HG02943 (cell line): Measurements from ENCODE around the gene RAB1B.
"Not testable (repeated sequence)": the region's sequence is repeated elsewhere in the genome, so short reads cannot be mapped to it uniquely, and the experiment has no call there.

Source experiments
- ATAC-seq: cut with Tn5 transposase; IDR thresholded peaks from one replicate; pipeline ENCODE4 v1.9.1; 2021; ENCODE audit warnings: mild to moderate bottlenecking, low read depth, moderate library complexity; ENCODE audit not compliant: unreplicated experiment

RAB1B gene

DNA sequence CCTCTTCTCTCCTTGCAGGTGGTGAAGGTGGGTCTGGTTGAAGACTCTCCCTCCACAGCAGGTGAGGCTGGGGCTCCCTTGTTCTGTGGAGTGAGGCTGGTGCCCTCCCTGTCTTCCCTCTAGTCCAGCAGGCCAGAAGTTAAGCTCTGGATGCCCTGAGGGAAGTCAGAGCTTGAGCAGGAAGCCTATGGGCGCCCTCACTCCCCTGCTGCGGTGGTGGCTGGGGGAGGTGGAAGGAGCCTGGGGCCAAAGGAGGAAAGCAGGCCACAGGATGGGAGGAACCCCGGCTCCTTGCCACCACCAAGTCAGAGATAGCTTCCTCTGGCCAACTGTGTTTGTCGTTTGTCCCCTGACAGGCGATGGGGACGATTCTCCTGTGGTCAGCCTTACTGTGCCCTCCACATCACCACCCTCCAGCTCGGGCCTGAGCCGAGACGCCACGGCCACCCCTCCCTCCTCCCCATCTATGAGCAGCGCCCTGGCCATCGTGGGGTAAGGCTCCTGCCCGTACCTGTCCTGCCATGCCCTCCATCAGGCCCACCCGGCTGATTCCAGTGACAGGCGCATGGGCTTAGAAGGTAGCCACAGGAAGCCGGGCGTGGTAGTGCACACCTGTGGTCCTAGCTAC is 29.5 kb upstream of the RAB1B start:
- no peak for ATAC-seq

DNA sequence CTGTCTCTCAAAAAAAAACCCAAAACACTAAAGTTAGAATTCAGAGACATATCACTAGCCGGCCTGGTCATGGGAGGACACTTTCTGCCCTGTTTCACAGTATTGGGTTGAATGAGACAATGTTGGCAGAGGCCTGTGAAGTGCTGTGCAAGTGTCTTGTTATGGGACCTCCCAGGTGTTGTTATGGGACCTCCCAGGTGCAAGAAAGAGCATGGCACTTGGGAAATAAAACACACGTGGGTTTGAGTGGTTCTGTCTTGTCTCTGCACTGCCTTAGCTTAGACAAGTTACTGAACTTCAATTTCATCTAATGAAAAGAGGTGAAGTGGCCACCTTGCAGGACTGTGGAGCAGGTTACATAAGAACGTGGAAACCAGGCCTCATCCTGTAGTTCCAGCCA is 28.9 kb upstream of the RAB1B start:
- no peak for ATAC-seq

DNA sequence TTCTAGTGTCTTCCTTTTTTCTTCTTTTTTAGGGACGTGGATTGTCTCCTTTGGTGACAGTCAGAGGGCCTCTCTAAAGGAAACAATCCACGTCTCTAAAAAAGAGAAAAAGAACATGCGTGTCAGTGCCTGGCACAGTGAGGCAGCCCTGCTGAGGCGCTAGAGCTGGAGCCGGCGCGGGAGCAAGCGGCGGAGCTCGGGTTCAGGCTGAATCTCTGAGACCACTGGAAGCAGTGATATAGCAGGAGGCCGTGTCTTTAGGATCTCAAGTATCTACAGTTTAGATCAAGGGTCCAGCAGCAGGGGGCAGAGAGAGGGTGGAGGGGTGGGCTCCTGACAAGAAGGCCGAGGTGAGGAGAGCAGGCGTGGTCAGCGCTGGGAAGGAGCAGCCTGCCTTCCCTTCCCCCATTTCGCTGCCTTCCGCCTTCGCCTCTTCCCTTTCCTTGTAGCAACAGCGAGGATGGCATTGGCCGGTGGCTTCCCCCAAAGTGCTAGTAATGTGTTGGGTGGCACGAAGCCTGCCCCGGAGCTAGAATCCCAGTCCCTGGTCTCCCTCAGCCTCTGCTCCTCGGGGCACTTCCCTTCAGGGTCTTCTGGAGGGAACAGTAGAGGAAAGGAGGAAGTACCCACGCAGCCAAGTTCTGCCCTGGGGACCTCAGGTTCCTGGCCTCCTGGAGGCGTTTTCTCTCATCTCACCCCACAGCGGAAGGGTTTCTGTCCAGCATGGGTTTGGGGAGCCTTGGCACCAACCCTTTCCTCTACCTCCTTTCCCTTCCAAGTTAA is 28.2 kb upstream of the RAB1B start:
- no peak for ATAC-seq

DNA sequence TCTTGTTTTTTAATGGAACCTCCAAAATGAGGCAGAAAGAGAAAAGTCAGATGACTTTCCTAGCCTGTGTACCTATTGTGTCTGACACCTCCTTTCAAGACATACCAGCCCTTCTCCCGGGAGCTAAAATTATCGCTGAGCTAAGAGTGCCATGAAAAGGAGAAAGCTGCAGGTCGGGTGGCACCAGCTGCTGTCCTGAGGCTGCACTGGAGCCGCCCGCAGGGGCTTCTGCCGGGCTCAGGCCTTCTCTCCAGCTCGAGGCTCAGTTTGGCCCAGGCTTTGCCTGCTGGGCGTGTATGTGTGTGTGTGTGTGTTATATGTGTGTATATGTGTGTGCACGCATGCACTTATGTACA is 27.7 kb upstream of the RAB1B start:
- ATAC-seq: no peak

DNA sequence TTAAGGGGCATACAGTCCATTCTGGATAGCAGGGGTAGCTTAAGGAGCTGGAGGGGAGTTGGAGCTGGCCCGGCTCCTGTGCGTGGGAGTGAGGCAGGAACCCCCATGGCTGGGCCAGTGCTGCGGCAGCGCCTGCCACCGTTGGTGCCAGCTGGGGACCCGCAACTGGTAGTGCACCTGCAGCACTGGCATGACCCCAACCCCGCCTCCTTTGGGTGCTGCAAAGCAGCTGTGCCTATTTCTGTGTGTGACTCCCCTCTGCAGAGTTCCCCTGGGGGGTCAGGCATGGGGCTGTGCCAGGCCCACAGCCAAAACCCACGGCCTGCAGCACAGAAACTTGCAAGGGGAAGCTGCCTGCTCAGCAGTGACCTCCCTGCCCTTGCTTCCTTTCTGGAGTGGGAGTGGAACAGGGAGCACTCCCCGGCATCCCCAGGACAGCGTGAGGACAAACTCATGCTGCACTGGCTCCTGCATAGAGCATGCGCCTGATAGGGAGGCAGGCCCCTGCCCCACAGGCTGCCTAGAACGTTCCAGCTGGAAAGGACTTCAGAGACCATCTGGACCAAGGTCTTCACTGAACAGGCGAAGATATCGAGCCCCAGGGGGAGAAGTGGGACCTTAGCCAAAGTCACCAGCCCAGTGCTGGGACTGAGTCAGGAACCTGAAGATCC is 26.2 kb upstream of the RAB1B start:
- no peak for ATAC-seq

DNA sequence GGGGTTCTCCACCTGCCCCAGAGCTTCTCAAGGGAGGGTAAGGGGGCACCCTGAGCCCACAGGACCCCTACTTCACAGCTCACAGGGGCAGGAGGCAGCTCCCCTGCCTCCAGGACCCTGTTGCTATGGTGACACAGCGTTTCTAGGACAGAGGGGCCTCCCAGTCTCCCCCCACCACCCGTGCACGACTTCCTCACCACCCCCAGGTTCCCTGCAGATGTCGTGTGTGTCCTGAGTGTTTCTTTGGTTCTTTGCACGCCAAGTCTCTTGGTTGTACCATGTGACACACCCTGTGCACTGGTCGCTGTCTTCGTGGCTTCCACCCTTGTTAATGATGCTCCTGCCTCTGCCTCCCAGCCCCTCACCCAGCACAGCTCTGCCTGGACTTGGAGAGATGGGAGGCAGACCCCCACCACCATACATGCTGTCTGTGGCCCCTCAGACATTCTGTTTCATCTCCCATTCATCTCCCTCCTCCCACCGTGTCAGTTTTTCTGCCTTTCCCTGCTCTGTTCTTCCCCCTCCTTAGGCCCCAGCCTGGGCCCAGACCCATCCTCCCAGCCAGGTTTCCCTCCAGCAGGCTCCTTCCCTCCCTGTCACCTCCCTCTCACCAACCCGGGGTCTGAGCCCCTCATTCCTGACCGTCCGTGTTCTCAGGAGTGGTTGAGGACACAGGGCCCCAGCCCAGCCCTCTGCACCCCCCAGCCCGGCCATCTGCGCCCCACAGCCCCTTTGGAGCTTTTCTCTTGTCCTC is 24.5 kb upstream of the RAB1B start:
- no peak for ATAC-seq

DNA sequence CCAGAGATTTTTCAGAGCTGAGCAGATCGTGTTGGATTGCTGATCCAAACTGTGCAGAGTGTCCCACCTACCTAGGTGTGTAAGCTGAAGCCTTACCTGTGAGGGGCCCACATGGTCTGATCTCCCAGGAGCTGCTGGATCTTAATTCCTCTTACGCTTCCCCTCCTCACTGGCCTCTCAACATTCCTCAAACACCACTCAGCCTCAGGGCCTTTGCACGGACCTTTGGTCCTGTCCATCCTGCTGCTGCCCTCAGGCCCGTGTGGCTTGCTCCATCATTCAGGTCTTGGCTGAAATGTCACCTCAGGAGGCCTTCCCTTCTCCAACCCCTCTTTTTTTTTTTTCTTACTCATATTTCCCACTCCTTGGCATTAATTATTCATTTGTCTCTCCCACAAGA is 21.1 kb upstream of the RAB1B start:
- no peak for ATAC-seq

DNA sequence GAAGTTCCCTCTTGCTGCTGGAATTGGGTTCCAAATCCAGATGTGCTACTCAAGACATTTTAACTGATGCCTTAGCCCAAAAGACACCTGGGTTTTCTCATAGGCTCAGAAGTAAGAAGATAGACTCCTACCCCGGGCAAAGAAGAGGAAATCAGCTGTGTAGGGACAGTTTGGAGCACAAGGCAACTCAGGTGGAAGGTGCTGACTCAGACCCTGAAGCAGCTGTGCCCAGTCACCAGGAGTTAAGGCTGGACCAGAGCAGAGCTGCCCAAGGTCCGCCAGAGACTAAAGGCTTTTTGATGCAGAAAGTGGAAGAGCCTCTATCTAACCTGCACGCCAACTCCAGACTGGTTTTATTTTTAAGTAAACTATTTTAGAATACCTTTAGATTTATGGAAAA is 20.6 kb upstream of the RAB1B start:
- no peak for ATAC-seq

DNA sequence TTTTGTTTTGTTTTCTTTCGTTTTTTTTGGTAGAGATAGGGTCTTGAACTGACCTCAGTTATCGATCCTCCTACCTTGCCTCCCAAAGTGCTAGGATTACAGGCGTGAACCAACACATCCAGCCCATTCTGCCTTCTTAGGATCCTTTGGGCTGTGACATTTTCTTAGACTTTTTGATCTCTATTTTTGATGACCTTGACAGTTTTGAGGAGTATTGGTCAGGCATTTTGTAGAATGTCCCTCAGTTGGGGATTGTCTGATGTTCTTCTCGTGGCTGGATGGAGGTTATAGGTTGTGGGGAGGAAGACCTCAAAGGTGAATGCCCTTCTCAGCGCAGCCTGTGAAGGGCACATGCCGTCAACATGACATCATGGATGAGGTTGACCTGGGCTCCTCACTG is 19.5 kb upstream of the RAB1B start:
- ATAC-seq: no peak

DNA sequence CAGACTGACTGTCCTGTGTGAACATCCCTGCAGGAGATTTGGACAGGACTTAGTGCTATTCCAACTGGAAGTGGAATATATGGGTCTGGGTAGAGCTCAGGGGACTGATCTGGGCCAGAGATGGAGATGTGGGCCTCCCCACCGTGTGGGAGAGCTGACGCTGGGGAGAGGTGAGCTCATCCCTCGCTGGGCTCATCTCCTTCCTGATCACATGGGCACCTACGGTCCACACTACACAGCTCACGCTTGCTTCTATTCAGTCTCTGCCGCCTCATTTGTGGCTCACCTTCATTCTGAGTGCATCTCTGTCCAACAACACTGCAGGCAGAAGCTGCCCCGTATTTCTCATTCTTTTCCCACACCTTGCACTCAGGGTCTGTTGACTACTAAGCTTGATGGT is 16.6 kb upstream of the RAB1B start:
- ATAC-seq: no peak

DNA sequence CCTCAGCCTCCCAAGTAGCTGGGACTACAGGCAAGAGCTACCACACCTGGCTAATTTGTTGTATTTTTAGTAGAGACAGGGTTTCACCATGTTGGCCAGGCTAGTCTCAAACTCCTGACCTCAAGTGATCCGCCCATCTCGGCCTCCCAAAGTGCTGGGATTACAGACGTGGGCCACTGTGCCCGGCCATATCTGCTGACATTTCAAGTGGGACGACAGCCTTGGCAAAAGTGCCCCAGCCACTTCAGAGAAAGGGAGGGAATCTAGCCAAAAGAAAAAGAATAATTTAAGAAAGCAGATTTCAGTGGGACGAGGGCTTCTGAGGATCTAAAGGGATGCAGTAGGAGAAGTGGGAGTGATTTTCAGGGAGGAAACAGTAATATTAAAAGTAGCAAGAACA is 15.4 kb upstream of the RAB1B start:
- ATAC-seq: not testable (repeated sequence)

DNA sequence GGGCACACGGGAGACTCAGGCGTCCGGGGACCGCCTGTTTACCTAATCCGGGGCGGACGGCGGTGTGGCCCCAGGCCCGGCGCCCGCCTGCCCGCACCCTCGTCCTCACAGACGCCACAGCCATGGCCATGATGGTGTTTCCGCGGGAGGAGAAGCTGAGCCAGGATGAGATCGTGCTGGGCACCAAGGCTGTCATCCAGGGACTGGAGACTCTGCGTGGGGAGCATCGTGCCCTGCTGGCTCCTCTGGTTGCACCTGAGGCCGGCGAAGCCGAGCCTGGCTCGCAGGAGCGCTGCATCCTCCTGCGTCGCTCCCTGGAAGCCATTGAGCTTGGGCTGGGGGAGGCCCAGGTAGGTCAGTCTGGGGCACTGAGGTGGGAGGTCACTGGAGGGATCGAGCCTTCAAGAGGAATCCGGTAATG is 10.0 kb upstream of the RAB1B start:
- ATAC-seq: no peak

DNA sequence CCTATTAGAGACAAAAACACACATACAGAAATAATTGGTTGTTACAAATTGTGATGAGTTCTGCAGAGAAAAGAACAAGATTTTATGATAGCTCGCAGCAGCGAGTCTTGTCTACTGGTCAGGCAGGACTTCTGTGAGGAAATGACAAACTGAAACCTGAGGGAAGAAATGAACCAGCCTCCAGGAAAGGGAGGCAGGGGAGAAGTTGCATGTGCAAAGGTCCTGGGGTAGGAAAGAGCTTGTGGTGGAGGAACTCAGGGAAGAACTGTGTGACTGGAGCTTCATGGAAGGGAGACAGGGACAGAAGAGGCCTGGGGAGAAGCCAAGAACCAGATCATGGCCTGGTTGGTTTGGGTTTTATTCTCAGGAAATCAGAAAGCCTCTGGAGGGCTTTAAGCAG is 9.2 kb upstream of the RAB1B start:
- no peak for ATAC-seq

DNA sequence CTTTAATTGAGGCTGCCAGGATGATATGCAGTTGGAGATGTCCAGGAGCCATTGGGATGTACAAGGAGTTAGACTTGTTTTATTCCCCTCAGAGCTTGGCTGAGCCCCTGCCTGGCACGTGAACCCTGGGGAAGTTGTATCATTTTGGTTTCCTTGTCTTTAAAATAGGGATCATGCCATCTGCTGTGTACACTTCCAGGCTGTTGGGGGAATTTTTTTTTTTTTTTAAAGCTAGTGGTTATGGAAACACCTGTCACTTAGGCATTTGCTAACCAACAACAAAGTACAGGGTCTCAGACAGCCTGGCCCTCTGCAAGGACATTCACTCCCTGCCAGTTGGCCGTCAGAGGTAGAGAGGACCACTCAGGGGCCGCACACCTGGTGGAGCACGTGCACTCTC is 8.5 kb upstream of the RAB1B start:
- ATAC-seq: no peak

DNA sequence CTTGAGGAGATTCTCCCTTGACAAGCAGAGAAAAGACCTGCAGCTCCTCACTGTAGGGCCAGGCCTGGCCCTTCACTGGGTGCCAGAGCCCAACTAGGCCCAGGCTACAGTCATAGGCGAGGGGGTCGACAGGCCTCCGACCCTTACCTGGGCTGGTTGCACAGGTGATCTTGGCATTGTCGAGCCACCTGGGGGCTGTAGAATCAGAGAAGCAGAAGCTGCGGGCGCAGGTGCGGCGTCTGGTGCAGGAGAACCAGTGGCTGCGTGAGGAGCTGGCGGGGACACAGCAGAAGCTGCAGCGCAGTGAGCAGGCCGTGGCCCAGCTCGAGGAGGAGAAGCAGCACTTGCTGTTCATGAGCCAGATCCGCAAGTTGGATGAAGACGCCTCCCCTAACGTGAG is 6.9 kb upstream of the RAB1B start:
- ATAC-seq: no peak

DNA sequence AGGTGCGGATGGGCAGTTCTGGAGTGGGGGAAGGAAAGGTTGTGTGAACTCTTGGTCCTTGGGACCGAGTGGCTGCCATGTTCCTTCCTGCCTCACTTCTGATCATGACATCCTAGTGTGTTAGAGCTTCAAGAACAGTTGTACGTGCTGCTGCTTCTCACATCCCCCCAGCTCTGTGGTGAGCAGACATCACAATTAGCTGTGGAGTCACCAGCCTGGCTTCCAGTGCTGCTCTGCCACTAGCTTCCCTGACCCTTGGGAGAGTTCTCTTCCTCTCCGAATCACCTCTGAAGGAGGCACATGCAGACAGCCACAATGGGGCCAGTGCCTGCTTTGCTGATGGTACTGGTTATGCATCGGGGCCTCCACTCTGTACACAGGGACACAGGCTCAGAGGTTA is 6.2 kb upstream of the RAB1B start:
- ATAC-seq: no peak

DNA sequence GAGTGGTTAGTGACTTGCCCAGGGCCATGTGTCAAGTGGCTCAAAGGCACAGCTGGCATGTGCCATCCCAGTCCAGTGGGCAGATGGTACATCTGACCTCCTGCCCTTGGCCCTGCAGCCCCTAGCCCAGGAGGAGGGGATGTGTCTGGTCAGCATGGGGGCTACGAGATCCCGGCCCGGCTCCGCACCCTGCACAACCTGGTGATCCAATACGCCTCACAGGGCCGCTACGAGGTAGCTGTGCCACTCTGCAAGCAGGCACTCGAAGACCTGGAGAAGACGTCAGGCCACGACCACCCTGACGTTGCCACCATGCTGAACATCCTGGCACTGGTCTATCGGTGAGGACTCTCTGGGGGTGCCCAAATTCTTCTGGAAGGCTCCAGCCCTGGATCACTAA is 5.7 kb upstream of the RAB1B start:
- no peak for ATAC-seq

DNA sequence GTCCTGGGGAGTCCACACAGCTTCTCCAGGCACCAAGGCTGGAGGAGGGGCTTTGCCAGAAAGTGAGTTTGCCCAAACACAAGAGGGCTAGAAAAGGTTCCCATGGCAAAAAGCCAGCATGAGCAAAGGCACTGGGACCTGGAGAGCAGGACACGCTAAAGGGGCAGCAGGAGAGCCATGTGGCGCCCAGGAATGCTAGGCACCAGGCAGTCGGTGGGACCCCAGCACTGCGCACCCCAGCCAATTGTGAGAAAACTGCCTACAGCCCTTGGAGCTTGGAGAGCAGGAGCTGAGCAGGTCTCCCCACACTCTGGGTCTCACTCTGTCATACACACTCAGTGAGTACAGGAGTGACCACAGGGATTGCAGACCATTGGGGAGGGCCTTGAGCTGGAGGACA is 5.2 kb upstream of the RAB1B start:
- no peak for ATAC-seq

DNA sequence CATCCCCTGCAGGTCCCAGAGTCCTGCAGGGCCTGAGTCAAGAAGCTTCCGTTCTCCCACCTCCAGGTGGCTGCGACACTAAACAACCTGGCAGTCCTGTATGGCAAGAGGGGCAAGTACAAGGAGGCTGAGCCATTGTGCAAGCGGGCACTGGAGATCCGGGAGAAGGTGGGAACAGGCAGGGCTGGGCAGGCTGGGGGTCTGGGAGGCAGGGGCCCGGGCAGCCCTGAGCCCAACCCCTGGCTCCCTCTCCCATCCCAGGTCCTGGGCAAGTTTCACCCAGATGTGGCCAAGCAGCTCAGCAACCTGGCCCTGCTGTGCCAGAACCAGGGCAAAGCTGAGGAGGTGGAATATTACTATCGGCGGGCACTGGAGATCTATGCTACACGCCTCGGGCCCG is 4.7 kb upstream of the RAB1B start:
- no peak for ATAC-seq

DNA sequence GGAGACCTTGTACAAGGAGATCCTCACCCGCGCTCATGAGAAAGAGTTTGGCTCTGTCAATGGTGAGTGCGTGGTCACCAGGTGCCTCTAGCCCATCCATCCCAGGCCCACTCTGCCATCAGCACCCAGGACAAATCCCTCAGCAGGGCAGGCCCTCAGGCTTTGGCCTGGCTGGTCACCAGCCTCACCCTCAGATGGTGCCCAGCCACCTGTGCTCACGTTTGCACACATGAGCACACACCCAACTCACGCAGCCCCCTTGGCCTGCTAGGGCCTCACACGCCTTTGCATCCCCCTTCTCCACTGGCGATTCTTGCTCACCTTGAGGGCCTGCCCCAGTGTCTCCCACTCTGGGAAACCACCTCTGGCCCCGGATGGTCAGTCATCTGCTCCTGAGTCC is 4.1 kb upstream of the RAB1B start:
- no peak for ATAC-seq

DNA sequence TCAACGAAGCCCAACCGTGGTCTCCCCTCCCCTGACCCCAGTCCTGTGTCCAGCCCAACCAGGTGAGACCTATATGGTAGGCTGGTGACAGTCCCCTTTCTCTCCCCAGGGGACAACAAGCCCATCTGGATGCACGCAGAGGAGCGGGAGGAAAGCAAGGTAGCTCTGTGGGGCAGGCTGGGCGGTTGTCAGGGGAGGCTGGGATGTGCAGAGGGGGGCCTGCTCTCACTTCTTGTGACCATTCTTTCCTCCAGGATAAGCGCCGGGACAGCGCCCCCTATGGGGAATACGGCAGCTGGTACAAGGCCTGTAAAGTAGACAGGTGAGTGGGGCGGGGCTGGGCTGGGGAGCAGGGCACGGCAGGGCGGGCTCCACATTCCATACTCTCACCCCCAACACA is 3.5 kb upstream of the RAB1B start:
- ATAC-seq: no peak
